Smooth muscle cell (in vitro differentiated cells): Measurements from ENCODE around the gene ABI3BP. TPM values are rescaled to one million over a fixed set of nuclear protein-coding genes. Genes with fewer than 3 reads are reported as not detected.

ENCODE experiments used
- DNase-seq: peaks from one replicate; lab custom pipeline; 2025; ENCODE audit not compliant: unreplicated experiment; lab: John Stamatoyannopoulos, UW
- H2AFZ ChIP-seq: fragments of 200-600 bp; sonication (generic); 2 replicates; pipeline ENCODE4 v1.6.0; 2016; ENCODE audit warnings: antibody characterized with exemption, low read depth, mild to moderate bottlenecking
- H3F3A ChIP-seq: fragments of 200-600 bp; sonication (generic); 2 replicates; pipeline ENCODE4 v1.6.0; 2017; ENCODE audit warnings: antibody characterized with exemption, low read depth
- H3K27ac ChIP-seq: fragments of 200-600 bp; sonication (generic); 2 replicates; pipeline ENCODE4 v1.5.1; 2016; ENCODE audit warnings: low read depth, mild to moderate bottlenecking
- H3K27me3 ChIP-seq: fragments of 200-600 bp; sonication (generic); 2 replicates; pipeline ENCODE4 v1.6.1; 2016; ENCODE audit warnings: low read depth, mild to moderate bottlenecking
- H3K36me3 ChIP-seq: fragments of 200-600 bp; sonication (generic); 2 replicates; pipeline ENCODE4 v1.5.1; 2016; ENCODE audit warnings: low read depth
- H3K4me1 ChIP-seq: fragments of 200-600 bp; sonication (generic); 2 replicates; pipeline ENCODE4 v1.5.1; 2016; ENCODE audit warnings: low read depth
- H3K4me2 ChIP-seq: fragments of 200-600 bp; sonication (generic); 2 replicates; pipeline ENCODE4 v1.6.0; 2016; ENCODE audit warnings: mild to moderate bottlenecking
- H3K4me3 ChIP-seq: fragments of 200-600 bp; sonication (generic); 2 replicates; pipeline ENCODE4 v1.5.1; 2016; ENCODE audit warnings: mild to moderate bottlenecking
- H3K79me2 ChIP-seq: fragments of 200-600 bp; sonication (generic); 2 replicates; pipeline ENCODE4 v1.6.0; 2016; ENCODE audit warnings: low read depth, mild to moderate bottlenecking
- H3K9ac ChIP-seq: fragments of 200-600 bp; sonication (generic); 2 replicates; pipeline ENCODE4 v1.6.0; 2016; ENCODE audit warnings: low read depth
- H3K9me3 ChIP-seq: fragments of 200-600 bp; sonication (generic); replicated peaks from 2 replicates; pipeline ENCODE4 v1.5.1; 2016; ENCODE audit warnings: low read depth
- H4K20me1 ChIP-seq: fragments of 200-600 bp; sonication (generic); 2 replicates; pipeline ENCODE4 v1.6.0; 2016; ENCODE audit warnings: low read depth
- CTCF ChIP-seq: fragments of 200-600 bp; sonication (generic); IDR thresholded peaks from 2 replicates; pipeline ENCODE4 v1.5.1; 2017; ENCODE audit warnings: borderline replicate concordance, mild to moderate bottlenecking, antibody characterized with exemption; ENCODE audit not compliant: insufficient read depth, poor library complexity, severe bottlenecking
- WGBS: methylation state at CpG from one replicate; pipeline ENCODE4 v1.1.7; 2016; ENCODE audit warnings: low lambda C conversion rate; 5-methylcytosine and 5-hydroxymethylcytosine counted together
- polyA plus RNA-seq: library from polyadenylated mRNA; unstranded; fragments of >200 nt; fragmentation: Nextera tagmentation; extraction: Ambion mirVana; gene quantifications from 2 replicates; pipeline ENCODE4 v1.2.1, GENCODE V29; 2016
- total RNA-seq: library from RNA; depleted of rRNA; stranded (reverse); fragments of >200 nt; gene quantifications from 2 replicates; pipeline ENCODE4 v1.2.3, GENCODE V29; 2014

ABI3BP gene
- total and polyA plus RNA-seq, 2 experiments from 2014 or later, result 0.47 to 0.58 TPM

GRCh38 chr3:101038393-101038792 is 45.2 kb upstream of the ABI3BP start:
- H3K9ac ChIP-seq, result no peak overlapping the region
- no peaks in the 10 kb centered on the region for H3K79me2 ChIP-seq
- H3F3A ChIP-seq, result peaks cover 4% of the 10 kb centered on the region
- H3K27ac ChIP-seq, result no peak overlapping the region
- DNase-seq, result no peak
- peaks cover 6% of the 10 kb centered on the region for H3K4me1 ChIP-seq
- TF ChIP-seq CTCF, result no peak
- H3K9me3 ChIP-seq, result no peaks in the 10 kb centered on the region
- WGBS, result 97% methylated on average over 1 of the region's 1 CpG
- H3K4me2 ChIP-seq, result no peak overlapping the region
- no peaks in the 10 kb centered on the region for H4K20me1 ChIP-seq
- H3K4me3 ChIP-seq, result no peak overlapping the region
- no peak overlapping the region for H2AFZ ChIP-seq
- H3K36me3 ChIP-seq, result no peaks in the 10 kb centered on the region
- H3K27me3 ChIP-seq, result no peaks in the 10 kb centered on the region

- H3K4me3 ChIP-seq, result no peak overlapping the region
- H3K27ac ChIP-seq, result no peak overlapping the region
- no peak overlapping the region for H2AFZ ChIP-seq
- 89% methylated on average over 5 of the region's 5 CpGs for WGBS
- no peaks in the 10 kb centered on the region for H4K20me1 ChIP-seq
- H3K9ac ChIP-seq, result no peak overlapping the region
- H3K4me2 ChIP-seq, result no peak overlapping the region
- no peaks in the 10 kb centered on the region for H3K79me2 ChIP-seq
- peaks cover 6% of the 10 kb centered on the region for H3K4me1 ChIP-seq
- peaks cover 4% of the 10 kb centered on the region for H3F3A ChIP-seq
- H3K27me3 ChIP-seq, result no peaks in the 10 kb centered on the region
- no peak for TF ChIP-seq CTCF
- H3K36me3 ChIP-seq, result no peaks in the 10 kb centered on the region
- DNase-seq, result no peak
- H3K9me3 ChIP-seq, result no peaks in the 10 kb centered on the region
These were observed 44.4 kb upstream of the ABI3BP start for GRCh38 chr3:101037613-101038012.

- Histone ChIP-seq H3K4me2 (peak overlapping the region; percentile 8), H4K20me1 (no peaks in the 10 kb centered on the region), H3K27ac (peak overlapping the region; percentile 87), H3K9me3 (no peaks in the 10 kb centered on the region), H3K4me3 (no peak overlapping the region), H3K36me3 (no peaks in the 10 kb centered on the region), H3K27me3 (no peaks in the 10 kb centered on the region), H3K4me1 (peaks cover 6% of the 10 kb centered on the region), H2AFZ (no peak overlapping the region), H3F3A (peaks cover 4% of the 10 kb centered on the region), H3K9ac (no peak overlapping the region), H3K79me2 (no peaks in the 10 kb centered on the region)
- no peak for TF ChIP-seq CTCF
- DNase-seq, result no peak
- WGBS, result 72% methylated on average over 3 of the region's 3 CpGs
These were observed 43.5 kb upstream of the ABI3BP start for GRCh38 chr3:101036676-101037075.

GRCh38 chr3:101036213-101036618 is 43.0 kb upstream of the ABI3BP start:
- no peak overlapping the region for H3K4me3 ChIP-seq
- H3K36me3 ChIP-seq, result no peaks in the 10 kb centered on the region
- H3K9ac ChIP-seq, result no peak overlapping the region
- 0% methylated on average over 1 of the region's 1 CpG for WGBS
- DNase-seq, result no peak
- TF ChIP-seq CTCF, result no peak
- peaks cover 4% of the 10 kb centered on the region for H3F3A ChIP-seq
- no peaks in the 10 kb centered on the region for H3K79me2 ChIP-seq
- no peaks in the 10 kb centered on the region for H3K9me3 ChIP-seq
- H3K27ac ChIP-seq, result peak overlapping the region; percentile 87
- no peaks in the 10 kb centered on the region for H3K27me3 ChIP-seq
- H3K4me1 ChIP-seq, result peaks cover 6% of the 10 kb centered on the region
- peak overlapping the region; percentile 32 for H2AFZ ChIP-seq
- peak overlapping the region; percentile 69 for H3K4me2 ChIP-seq
- no peaks in the 10 kb centered on the region for H4K20me1 ChIP-seq
